H1 (cell line): ENCODE data around the gene DRD2.

Experiments
- FOSL1 ChIP-seq: IDR thresholded peaks from 2 replicates; pipeline ENCODE4 v1.6.1; 2011; ENCODE audit warnings: mild to moderate bottlenecking, low read depth, low read length, moderate library complexity; ENCODE audit not compliant: insufficient read depth
- RBBP5 ChIP-seq: IDR thresholded peaks from 2 replicates; pipeline ENCODE4 v1.7.1; 2012; ENCODE audit warnings: low read depth, mild to moderate bottlenecking, inconsistent platforms, low read length, moderate library complexity, borderline replicate concordance
- TF ChIP-seq, protein P1 (sequence below): IDR thresholded peaks from 2 replicates; pipeline ENCODE4 v1.6.1; 2012; ENCODE audit warnings: low read length, inconsistent platforms

GRCh38 chr11:113457784-113458183 lies 17.4 kb downstream of the DRD2 start:
- TF ChIP-seq, protein P1, sequence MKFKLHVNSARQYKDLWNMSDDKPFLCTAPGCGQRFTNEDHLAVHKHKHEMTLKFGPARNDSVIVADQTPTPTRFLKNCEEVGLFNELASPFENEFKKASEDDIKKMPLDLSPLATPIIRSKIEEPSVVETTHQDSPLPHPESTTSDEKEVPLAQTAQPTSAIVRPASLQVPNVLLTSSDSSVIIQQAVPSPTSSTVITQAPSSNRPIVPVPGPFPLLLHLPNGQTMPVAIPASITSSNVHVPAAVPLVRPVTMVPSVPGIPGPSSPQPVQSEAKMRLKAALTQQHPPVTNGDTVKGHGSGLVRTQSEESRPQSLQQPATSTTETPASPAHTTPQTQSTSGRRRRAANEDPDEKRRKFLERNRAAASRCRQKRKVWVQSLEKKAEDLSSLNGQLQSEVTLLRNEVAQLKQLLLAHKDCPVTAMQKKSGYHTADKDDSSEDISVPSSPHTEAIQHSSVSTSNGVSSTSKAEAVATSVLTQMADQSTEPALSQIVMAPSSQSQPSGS = no peak
- TF ChIP-seq FOSL1 = no peak
- TF ChIP-seq RBBP5 = no peak
